OCI-LY7 (cell line): Measurements from ENCODE around the gene KRTAP12-2.

Source experiments
- CTCF ChIP-seq: fragments of 200-600 bp; sonication (generic); conservative IDR thresholded peaks from 2 replicates; pipeline ENCODE4 v1.5.1; 2014; ENCODE audit warnings: mild to moderate bottlenecking, antibody characterized with exemption, low read length, moderate library complexity, mixed read lengths
- EZH2phosphoT487 ChIP-seq: fragments of 200-600 bp; sonication (generic); IDR thresholded peaks from 2 replicates; pipeline ENCODE4 v1.6.1; 2018; ENCODE audit warnings: low read depth, borderline replicate concordance, mild to moderate bottlenecking, mixed run types, antibody characterized with exemption, low read length, moderate library complexity, mixed read lengths

GRCh38 chr21:44714905-44715304 lies 48.2 kb upstream of the KRTAP12-2 start:
- TF ChIP-seq CTCF (no peak), EZH2phosphoT487 (no peak)
